Measurements from ENCODE around the gene TMEM132D. TPM values are rescaled to one million over a fixed set of nuclear protein-coding genes. Genes with fewer than 3 reads are reported as not detected.

The TMEM132D gene
- polyA plus RNA-seq (2011; rRNA removed): not detected in 2 replicates
- polyA minus RNA-seq (2011; rRNA and poly(A)+ RNA removed): not detected in 2 replicates

DNA sequence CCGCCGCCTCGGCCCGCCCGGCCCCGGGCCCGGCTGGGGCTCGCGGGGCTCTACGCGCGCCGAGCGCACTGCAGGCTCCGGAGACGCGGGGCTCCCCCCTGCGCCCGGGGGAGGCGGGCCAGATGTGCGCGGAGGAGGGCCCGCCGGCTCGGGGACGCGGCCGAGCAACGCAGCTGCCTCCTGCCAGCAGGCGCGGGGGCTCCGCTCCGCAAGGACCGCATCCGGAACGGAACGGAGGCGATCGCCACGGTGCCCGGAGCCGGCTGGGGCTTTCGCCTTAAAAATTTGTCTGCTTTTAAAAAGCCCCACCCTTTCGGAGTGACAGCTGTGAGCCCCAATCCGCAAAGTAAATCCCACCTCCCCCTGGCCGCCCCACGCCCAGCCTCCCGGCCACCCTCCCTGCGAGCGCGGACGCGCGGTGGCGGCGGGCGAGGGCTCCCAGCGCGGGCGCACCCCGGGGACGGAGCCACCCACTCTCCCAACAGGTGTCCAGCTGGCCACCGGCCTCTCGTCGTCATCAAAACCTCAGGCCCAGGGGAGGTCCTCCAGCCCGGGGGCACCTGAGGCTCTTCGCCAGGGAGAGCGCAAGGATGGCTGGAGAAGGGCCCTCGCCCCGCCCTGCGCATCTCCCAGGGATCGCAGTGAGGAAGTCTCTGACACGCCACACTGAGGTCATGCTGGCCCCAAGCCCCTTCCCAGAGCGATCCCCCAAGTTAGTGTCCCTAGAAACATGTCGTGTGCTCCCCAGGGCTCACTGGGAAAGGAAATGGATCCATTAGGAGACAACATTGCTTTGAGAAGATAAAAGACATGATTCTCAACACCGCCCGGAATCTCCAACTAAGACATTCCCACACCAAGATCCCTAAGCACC, at the start of gene TMEM132D:
TMEM132D (minus strand) TSS at position 70 of the 874 bp plus-strand sequence.
- POLR2A ChIA-PET: no interaction called here
- Histone ChIP-seq H3K27ac (ENCODE audit: low read depth, low read length) (no peak within 1 kb of the TSS), H3K4me3 (ENCODE audit: low read depth, low read length) (no peak within 1 kb of the TSS), H3K27me3 (ENCODE audit: control insufficient read depth, insufficient read depth, low read length) (no peaks in the 10 kb centered on the region), H3K9me3 (ENCODE audit: control insufficient read depth, insufficient read depth, low read length) (peaks cover 37% of the 10 kb centered on the region)
- no peak for DNase-seq (ENCODE audit: low read depth, low spot score)
- TF ChIP-seq, protein P1, sequence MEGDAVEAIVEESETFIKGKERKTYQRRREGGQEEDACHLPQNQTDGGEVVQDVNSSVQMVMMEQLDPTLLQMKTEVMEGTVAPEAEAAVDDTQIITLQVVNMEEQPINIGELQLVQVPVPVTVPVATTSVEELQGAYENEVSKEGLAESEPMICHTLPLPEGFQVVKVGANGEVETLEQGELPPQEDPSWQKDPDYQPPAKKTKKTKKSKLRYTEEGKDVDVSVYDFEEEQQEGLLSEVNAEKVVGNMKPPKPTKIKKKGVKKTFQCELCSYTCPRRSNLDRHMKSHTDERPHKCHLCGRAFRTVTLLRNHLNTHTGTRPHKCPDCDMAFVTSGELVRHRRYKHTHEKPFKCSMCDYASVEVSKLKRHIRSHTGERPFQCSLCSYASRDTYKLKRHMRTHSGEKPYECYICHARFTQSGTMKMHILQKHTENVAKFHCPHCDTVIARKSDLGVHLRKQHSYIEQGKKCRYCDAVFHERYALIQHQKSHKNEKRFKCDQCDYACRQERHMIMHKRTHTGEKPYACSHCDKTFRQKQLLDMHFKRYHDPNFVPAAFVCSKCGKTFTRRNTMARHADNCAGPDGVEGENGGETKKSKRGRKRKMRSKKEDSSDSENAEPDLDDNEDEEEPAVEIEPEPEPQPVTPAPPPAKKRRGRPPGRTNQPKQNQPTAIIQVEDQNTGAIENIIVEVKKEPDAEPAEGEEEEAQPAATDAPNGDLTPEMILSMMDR (IDR thresholded peaks at IDR 0.05; ENCODE audit: low read depth, low read length): no peak
- CTCF ChIA-PET: no interaction called here

DNA sequence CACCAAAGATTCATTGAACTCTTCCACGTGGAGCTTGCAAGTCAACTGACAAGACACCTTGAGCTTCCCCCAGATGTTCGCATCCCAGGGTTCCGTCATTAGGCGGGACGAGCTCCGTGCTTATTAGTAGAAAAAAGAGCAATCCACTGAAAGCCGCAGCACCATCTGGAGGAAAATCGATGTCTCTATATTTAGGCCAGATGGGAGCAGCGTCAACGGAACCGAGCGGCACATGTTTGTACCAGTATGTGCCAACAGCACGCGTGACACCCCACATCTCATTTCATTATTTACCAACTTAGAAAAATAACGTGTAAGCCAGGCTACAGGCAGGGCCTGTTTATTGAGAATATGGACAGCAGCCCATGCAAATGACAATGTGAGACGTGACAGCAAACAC, 45.8 kb upstream of the TMEM132D start:
- ChIA-PET CTCF (no interaction called here), POLR2A (no interaction called here)
- DNase-seq (ENCODE audit: low read depth, low spot score): no peak

DNA sequence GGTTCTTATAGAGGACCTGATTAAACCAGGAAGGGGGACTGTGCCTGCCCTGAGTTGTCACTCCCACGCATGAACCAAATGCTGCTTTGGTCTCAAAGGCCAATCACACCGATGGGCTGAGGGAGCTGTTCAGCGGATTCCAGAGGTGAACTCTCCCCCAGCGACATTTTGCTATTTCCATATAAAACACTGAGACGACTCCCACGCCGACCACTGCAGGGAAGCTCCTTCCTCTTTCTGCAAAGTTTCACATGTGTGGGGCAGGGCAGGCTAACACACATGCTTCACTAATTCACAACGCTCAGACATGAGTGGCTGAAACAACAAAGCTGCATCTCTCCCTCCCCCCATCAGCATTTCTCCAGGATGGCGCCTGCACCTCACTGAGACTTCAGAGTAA, 37.8 kb upstream of the TMEM132D start:
- no peak overlapping the region for H3K4me3 ChIP-seq (ENCODE audit: low read depth, low read length)
- H3K9me3 ChIP-seq (ENCODE audit: control insufficient read depth, insufficient read depth, low read length): peaks cover 49% of the 10 kb centered on the region
- ChIA-PET POLR2A (no interaction called here), CTCF (no interaction called here)
- no peaks in the 10 kb centered on the region for H3K27me3 ChIP-seq (ENCODE audit: control insufficient read depth, insufficient read depth, low read length)
- TF ChIP-seq, protein P1 (IDR thresholded peaks at IDR 0.05; ENCODE audit: low read depth, low read length): no peak
- no peak for DNase-seq (ENCODE audit: low read depth, low spot score)
- no peak overlapping the region for H3K27ac ChIP-seq (ENCODE audit: low read depth, low read length)

More for the DNA sequence above, 45.8 kb upstream of the TMEM132D start:
- H3K9me3 ChIP-seq (ENCODE audit: control insufficient read depth, insufficient read depth, low read length): peaks cover 35% of the 10 kb centered on the region
- no peak overlapping the region for H3K4me3 ChIP-seq (ENCODE audit: low read depth, low read length)
- no peak overlapping the region for H3K27ac ChIP-seq (ENCODE audit: low read depth, low read length)
- no peaks in the 10 kb centered on the region for H3K27me3 ChIP-seq (ENCODE audit: control insufficient read depth, insufficient read depth, low read length)
- TF ChIP-seq, protein P1 (IDR thresholded peaks at IDR 0.05; ENCODE audit: low read depth, low read length): no peak

DNA sequence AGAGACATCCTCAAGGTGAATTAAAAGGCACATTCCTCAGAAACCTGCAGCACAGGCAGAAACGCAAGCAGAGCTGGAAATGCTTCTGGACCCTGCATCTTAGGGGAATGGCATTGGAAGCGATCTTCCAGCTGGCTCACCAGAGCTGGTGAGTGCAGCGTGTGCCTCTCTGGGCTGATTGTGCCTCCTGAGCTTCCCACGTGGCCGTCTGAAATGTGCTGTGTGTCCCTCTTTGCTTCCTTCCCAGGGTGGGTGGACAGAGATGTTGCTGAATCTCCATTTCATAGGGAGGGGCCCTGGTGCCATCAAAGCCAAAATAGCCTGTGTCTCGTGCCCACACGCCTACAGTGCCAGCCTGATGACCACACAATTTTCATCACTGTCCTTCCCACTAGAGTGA, 34.3 kb upstream of the TMEM132D start:
- Histone ChIP-seq H3K27ac (ENCODE audit: low read depth, low read length) (no peak overlapping the region), H3K9me3 (ENCODE audit: control insufficient read depth, insufficient read depth, low read length) (peaks cover 61% of the 10 kb centered on the region), H3K27me3 (ENCODE audit: control insufficient read depth, insufficient read depth, low read length) (no peaks in the 10 kb centered on the region), H3K4me3 (ENCODE audit: low read depth, low read length) (no peak overlapping the region)
- CTCF ChIA-PET: no interaction called here
- DNase-seq (ENCODE audit: low read depth, low spot score): no peak
- POLR2A ChIA-PET: no interaction called here
- TF ChIP-seq, protein P1 (IDR thresholded peaks at IDR 0.05; ENCODE audit: low read depth, low read length): no peak

DNA sequence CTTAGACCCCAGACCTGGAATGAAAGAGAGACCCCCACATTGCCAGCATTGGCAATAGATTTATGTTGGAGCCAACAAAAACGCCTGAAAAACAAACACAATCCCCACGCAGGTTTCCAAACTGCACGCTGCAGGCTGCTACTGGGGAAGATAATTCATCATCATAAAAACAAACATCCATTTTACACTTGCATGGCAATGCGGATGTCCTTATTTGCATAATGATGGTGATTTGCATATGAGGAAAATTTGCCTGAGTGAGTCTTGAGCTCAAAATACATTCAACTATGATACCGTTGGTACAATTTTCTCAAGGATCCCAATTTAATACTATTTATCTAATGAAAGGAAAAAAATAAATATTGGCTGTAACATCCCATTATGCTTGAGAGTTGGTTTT, 33.6 kb upstream of the TMEM132D start:
- no peak overlapping the region for H3K4me3 ChIP-seq (ENCODE audit: low read depth, low read length)
- no peak overlapping the region for H3K27ac ChIP-seq (ENCODE audit: low read depth, low read length)
- TF ChIP-seq, protein P1 (IDR thresholded peaks at IDR 0.05; ENCODE audit: low read depth, low read length): no peak
- DNase-seq (ENCODE audit: low read depth, low spot score): no peak
- H3K27me3 ChIP-seq (ENCODE audit: control insufficient read depth, insufficient read depth, low read length): no peaks in the 10 kb centered on the region
- CTCF ChIA-PET: no interaction called here
- POLR2A ChIA-PET: no interaction called here
- H3K9me3 ChIP-seq (ENCODE audit: control insufficient read depth, insufficient read depth, low read length): peaks cover 57% of the 10 kb centered on the region

Data from AG04450 (cell line).